NCI-H128 (cell line): ENCODE measurements around the gene JAK3.
"Not testable (repeated sequence)": the region's sequence is repeated elsewhere in the genome, so short reads cannot be mapped to it uniquely, and the experiment has no call there.

Experiments
- DNase-seq: peaks from one replicate; lab custom pipeline; 2025; ENCODE audit not compliant: unreplicated experiment; lab: John Stamatoyannopoulos, UW

Gene JAK3

GRCh38 chr19:17778968-17779929 lies 68.5 kb downstream of the JAK3 start:
- DNase-seq: no peak

GRCh38 chr19:17778251-17778967 lies 69.4 kb downstream of the JAK3 start:
- DNase-seq: no peak

- DNase-seq: not testable (repeated sequence)
These were observed 69.9 kb downstream of the JAK3 start for GRCh38 chr19:17777840-17778239.

GRCh38 chr19:17775991-17776803 lies 71.6 kb downstream of the JAK3 start:
- no peak for DNase-seq

GRCh38 chr19:17775245-17775927 lies 72.4 kb downstream of the JAK3 start:
- no peak for DNase-seq
